AG09319 (cell line): ENCODE results near the gene ZNF668.
"Not testable (repeated sequence)": the region's sequence is repeated elsewhere in the genome, so short reads cannot be mapped to it uniquely, and the experiment has no call there.

ENCODE experiments used
- DNase-seq: peaks from one replicate; pipeline ENCODE4 v3.0.0-alpha.2; 2010; ENCODE audit warnings: low read depth; ENCODE audit errors: extremely low read depth
- CTCF ChIP-seq: IDR thresholded peaks from 2 replicates; pipeline ENCODE4 v1.5.1; 2011; ENCODE audit warnings: low read depth, mild to moderate bottlenecking, inconsistent platforms, low read length, moderate library complexity

The ZNF668 gene

GRCh38 chr16:31107465-31107867, 33.4 kb upstream of the ZNF668 start:
- TF ChIP-seq CTCF, result no peak
- no peak for DNase-seq

GRCh38 chr16:31106509-31107464, 32.7 kb upstream of the ZNF668 start:
- DNase-seq, result no peak
- TF ChIP-seq CTCF, result no peak

- TF ChIP-seq CTCF, result peak; percentile 77
- peak; percentile 27 for DNase-seq
Measured at GRCh38 chr16:31105677-31106213, 31.7 kb upstream of the ZNF668 start.

- DNase-seq, result not testable (repeated sequence)
Measured at GRCh38 chr16:31100876-31101641, 27.0 kb upstream of the ZNF668 start.

- DNase-seq, result no peak
- no peak for TF ChIP-seq CTCF
Measured at GRCh38 chr16:31099860-31100638, 26.0 kb upstream of the ZNF668 start.

GRCh38 chr16:31094424-31095120, 20.5 kb upstream of the ZNF668 start, which contains the start of gene VKORC1:
TSS of gene VKORC1 (minus strand) at chr16:31094797. CDS start at chr16:31094729, 68 bp downstream.
- DNase-seq, result peak; percentile 92

More at GRCh38 chr16:31094424-31095120, 20.5 kb upstream of the ZNF668 start, which contains the start of gene VKORC1:
- TF ChIP-seq CTCF, result no peak
